Neutrophil (primary cell): ENCODE measurements around the gene CTBP1.

Source experiments
- H3K27ac ChIP-seq: fragments of 200-600 bp; sonication (generic); 2 replicates; pipeline ENCODE4 v1.5.1; 2016; ENCODE audit warnings: mild to moderate bottlenecking, moderate library complexity
- H3K27me3 ChIP-seq: fragments of 200-600 bp; sonication (generic); 2 replicates; pipeline ENCODE4 v1.6.0; 2016; ENCODE audit warnings: mild to moderate bottlenecking
- H3K36me3 ChIP-seq: fragments of 200-600 bp; sonication (generic); 2 replicates; pipeline ENCODE4 v1.5.1; 2017
- H3K4me1 ChIP-seq, 2 experiments: fragments of 200-600 bp in 1 of 2; sonication (generic) in 1 of 2; 1 replicate in 1 of 2; 2 replicates in 1 of 2; pipeline versions ENCODE4 v1.5.1 to v1.6.1; 2013 to 2016; ENCODE audit warnings: low read depth in 1 of 2, low read length in 1 of 2, mild to moderate bottlenecking in 1 of 2, moderate library complexity in 1 of 2; ENCODE audit not compliant: control insufficient read depth in 1 of 2, insufficient read depth in 1 of 2
- H3K4me3 ChIP-seq, 2 experiments: fragments of 200-600 bp in 1 of 2; sonication (generic) in 1 of 2; 1 replicate in 1 of 2; 2 replicates in 1 of 2; pipeline ENCODE4 v1.5.1; 2013 to 2016; ENCODE audit warnings: low read depth in 1 of 2, low read length in 1 of 2, mild to moderate bottlenecking in 1 of 2, moderate library complexity in 1 of 2
- H3K9me3 ChIP-seq: fragments of 200-600 bp; sonication (generic); 2 replicates; pipeline ENCODE4 v1.5.1; 2016
- CTCF ChIP-seq: fragments of 200-600 bp; sonication (generic); IDR thresholded peaks from 2 replicates; pipeline ENCODE4 v1.5.1; 2016; ENCODE audit warnings: antibody characterized with exemption

Gene CTBP1

DNA sequence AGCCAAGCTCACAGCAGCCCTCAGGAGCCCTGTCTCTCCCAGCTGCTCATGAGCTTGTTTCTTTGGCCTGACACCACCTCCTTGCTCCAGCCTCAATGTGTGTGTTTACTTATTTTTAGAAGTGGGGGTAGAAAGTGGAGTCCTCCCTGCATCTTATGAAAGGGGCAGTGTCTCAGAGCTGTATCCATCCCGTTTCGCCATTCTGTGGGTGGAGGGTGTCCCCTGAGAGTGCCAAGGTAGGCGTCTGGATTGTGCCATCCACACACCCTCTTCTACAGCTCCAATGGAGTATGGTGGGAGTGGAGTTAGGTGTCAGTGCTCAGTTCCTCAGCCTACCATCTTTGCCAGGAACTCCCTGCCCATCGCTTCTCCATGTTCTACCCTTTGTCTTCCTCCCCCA lies 84.9 kb downstream of the CTBP1 start:
- Histone ChIP-seq H3K36me3 (no peaks in the 10 kb centered on the region), H3K9me3 (no peaks in the 10 kb centered on the region), H3K4me3 (no peak overlapping the region), H3K27me3 (peaks cover 18% of the 10 kb centered on the region), H3K27ac (no peak overlapping the region), H3K4me1 (peaks cover 4 to 9% of the 10 kb centered on the region in 2 experiments)
- no peak for TF ChIP-seq CTCF
